Testis (tissue), 3 donors: ENCODE results near the gene GMCL2. TPM values are rescaled to one million over a fixed set of nuclear protein-coding genes. Genes with fewer than 3 reads are reported as not detected.

Experiments
- DNase-seq: peaks from one replicate; pipeline ENCODE4 v3.0.0-alpha.2; 2019
- H3K27ac ChIP-seq, 2 donors: fragments of 200-600 bp; sonication (generic); one replicate each; pipeline ENCODE4 v1.5.1; 2019
- H3K27me3 ChIP-seq: fragments of 200-600 bp; sonication (generic); one replicate; pipeline ENCODE4 v1.5.1; 2019
- H3K36me3 ChIP-seq: fragments of 200-600 bp; sonication (generic); one replicate; pipeline ENCODE4 v1.5.1; 2017; ENCODE audit warnings: low read depth; ENCODE audit errors: missing control alignments
- H3K4me1 ChIP-seq: fragments of 200-600 bp; sonication (generic); one replicate; pipeline ENCODE4 v1.5.1; 2019
- H3K4me3 ChIP-seq, 2 donors: fragments of 200-600 bp; sonication (generic); one replicate each; pipeline ENCODE4 v1.5.1; 2017 to 2019
- H3K9me3 ChIP-seq: fragments of 200-600 bp; sonication (generic); one replicate; pipeline ENCODE4 v1.5.1; 2017
- POLR2A ChIP-seq: fragments of 450-650 bp; IDR thresholded peaks from one replicate; pipeline ENCODE4 v1.6.1; 2017; ENCODE audit warnings: antibody characterized with exemption, mild to moderate bottlenecking, moderate library complexity
- WGBS, 2 donors: methylation state at CpG; one replicate each; pipeline ENCODE4 v1.1.5; 2018; 5-methylcytosine and 5-hydroxymethylcytosine counted together
- intact Hi-C: fragments of 100-400 bp; cut with DNase I; formaldehyde crosslinking; loops from one replicate; pipeline ENCODE4 v1.15.1; 2023; ENCODE audit warnings: low total_unique reads
- polyA plus RNA-seq: library from polyadenylated mRNA; stranded (reverse); fragments of 350-450 nt; fragmentation: Illumina TruSeq; extraction: RNeasy Lipid Tissue Mini Kit (QIAGEN cat#74804); gene quantifications from one replicate; pipeline ENCODE4 v1.2.3, GENCODE V29; 2014; ENCODE audit warnings: low read depth, low replicate concordance; ENCODE audit not compliant: insufficient read depth
- total RNA-seq, 2 donors: library from RNA; depleted of rRNA; stranded (reverse); fragments of >200 nt; gene quantifications; one replicate each; pipeline ENCODE4 v1.2.3, GENCODE V29; 2016
- TF ChIP-seq, protein P1 (sequence below), 3 experiments: fragments of 450-650 bp in 2 of 3; fragments of 200-600 bp in 1 of 3; sonication (generic) in 1 of 3; IDR thresholded peaks; one replicate each; pipeline ENCODE4 v1.5.1; 2016 to 2019; ENCODE audit warnings: antibody characterized with exemption in 3 of 3, mild to moderate bottlenecking in 2 of 3, moderate library complexity in 1 of 3

Gene GMCL2
- total and polyA plus RNA-seq, 3 donors from 2014 or later = 9.8 to 53.5 (median 11.0) TPM

DNA sequence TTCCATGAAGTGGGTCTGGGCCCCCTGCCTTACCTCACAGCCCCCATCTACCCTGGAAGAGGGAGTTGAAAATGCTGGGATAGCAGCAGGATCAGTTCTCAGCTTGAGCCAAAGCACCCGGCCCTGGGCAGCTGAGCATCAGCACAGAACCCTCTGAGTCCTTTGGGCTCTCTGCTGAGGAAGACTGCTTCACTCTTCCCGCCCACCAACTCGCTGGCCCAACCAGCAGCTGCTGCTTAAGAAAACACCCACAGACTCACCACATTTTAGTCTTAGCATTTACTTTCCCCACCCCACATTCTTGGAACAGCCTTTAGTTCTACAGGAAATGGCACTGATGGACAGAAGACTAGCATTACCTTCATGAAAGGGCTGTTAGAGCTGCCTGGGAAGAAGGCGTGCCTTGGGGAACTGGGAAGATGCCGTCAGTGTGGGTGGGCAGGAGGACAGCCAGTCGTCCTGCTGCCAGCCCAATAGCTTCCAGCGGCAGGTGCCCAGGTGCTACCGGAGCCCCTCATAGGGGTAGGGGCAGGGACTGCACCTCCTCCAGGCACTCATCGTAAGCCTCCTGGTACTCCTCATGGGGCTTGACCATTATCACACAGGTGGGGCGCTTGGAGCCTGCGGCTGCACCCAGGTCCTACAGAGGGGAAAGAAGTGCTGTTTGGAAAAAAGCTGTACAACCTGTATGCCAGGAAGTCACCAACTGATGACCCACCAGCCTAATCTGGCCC is 37.8 kb downstream of the GMCL2 start:
- no peak for DNase-seq
- intact Hi-C loops = no loop called here
- Histone ChIP-seq H3K4me3 (no peak overlapping the region), H3K4me1 (peaks cover 11% of the 10 kb centered on the region), H3K27ac (no peak overlapping the region), H3K27me3 (no peaks in the 10 kb centered on the region), H3K9me3 (no peaks in the 10 kb centered on the region), H3K36me3 (no peaks in the 10 kb centered on the region)
- TF ChIP-seq POLR2A = no peak
- TF ChIP-seq, protein P1, sequence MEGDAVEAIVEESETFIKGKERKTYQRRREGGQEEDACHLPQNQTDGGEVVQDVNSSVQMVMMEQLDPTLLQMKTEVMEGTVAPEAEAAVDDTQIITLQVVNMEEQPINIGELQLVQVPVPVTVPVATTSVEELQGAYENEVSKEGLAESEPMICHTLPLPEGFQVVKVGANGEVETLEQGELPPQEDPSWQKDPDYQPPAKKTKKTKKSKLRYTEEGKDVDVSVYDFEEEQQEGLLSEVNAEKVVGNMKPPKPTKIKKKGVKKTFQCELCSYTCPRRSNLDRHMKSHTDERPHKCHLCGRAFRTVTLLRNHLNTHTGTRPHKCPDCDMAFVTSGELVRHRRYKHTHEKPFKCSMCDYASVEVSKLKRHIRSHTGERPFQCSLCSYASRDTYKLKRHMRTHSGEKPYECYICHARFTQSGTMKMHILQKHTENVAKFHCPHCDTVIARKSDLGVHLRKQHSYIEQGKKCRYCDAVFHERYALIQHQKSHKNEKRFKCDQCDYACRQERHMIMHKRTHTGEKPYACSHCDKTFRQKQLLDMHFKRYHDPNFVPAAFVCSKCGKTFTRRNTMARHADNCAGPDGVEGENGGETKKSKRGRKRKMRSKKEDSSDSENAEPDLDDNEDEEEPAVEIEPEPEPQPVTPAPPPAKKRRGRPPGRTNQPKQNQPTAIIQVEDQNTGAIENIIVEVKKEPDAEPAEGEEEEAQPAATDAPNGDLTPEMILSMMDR (IDR thresholded peaks at IDR 0.05) = no peak
- WGBS, 2 donors = 76 to 89% methylated on average over 5 to 11 of the region's 11 CpGs

DNA sequence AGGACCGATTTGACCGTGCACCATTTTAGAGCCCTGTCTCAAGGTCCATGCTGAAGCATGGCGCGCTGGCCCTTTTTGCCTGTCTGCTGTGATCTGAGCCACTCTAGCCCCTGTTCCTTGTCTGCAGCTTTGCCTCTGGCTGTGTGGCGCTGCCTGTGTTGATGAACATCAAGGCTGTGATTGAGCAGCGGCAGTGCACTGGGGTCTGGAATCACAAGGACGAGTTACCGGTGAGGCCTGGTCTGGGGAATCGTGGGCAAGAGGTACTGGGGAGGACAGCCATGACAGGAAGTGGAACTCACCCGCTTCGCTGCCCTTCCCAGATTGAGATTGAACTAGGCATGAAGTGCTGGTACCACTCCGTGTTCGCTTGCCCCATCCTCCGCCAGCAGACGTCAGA is 39.8 kb downstream of the GMCL2 start:
- peaks cover 11% of the 10 kb centered on the region for H3K4me1 ChIP-seq

DNA sequence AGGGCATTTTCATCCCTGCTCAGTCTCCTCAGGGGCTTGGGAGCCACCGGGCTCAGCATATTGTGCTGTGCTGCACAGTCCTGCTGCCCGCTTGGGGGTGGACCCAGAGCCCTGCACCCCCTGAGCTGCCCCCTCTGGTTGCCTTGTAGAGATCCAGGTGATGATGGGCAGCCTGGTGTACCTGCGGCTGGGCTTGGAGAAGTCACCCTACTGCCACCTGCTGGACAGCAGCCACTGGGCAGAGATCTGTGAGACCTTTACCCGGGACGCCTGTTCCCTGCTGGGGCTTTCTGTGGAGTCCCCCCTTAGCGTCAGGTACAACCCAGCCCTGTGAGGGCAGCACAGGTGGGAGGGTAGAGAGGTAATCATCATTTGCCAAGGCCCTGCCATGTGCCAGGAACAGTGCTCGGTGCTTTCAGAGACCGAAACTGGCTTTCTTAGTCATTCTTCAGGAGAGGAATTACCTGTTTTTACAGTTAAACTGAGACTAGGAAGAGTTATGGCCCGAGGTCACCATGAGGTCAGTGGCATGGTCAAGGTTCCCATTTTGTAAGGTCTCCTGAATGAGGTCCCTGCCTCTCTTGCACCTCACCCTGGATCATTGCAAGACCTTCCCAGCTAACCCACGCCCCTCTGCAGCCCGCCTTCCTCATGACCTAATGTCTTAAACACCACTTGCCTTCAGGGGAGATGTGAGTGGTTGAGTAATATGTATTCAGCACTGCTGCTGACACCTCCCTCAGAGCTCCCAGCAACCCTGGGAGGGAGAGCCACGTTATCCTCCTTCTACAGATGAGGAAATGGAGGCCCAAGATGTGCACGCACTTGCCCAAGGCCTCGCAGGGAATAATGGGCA is 41.0 kb downstream of the GMCL2 start:
- DNase-seq = peak; percentile 75
- H3K27me3 ChIP-seq = no peaks in the 10 kb centered on the region
- no peaks in the 10 kb centered on the region for H3K36me3 ChIP-seq
- no peak overlapping the region for H3K4me3 ChIP-seq
- peaks cover 9% of the 10 kb centered on the region for H3K4me1 ChIP-seq
- 65 to 75% methylated on average over 9 to 14 of the region's 14 CpGs for WGBS, 2 donors
- TF ChIP-seq, protein P1 (IDR thresholded peaks at IDR 0.05) = peak in 2 of 3 experiments; percentile 43 to 52
- TF ChIP-seq POLR2A = no peak
- H3K27ac ChIP-seq = no peak overlapping the region
- intact Hi-C loops = no loop called here
- no peaks in the 10 kb centered on the region for H3K9me3 ChIP-seq

More for the DNA sequence above, 39.8 kb downstream of the GMCL2 start:
- WGBS, 2 donors = 83 to 85% methylated on average over 14 to 15 of the region's 15 CpGs
- intact Hi-C loops = no loop called here
- Histone ChIP-seq H3K36me3 (no peaks in the 10 kb centered on the region), H3K27ac (no peak overlapping the region), H3K27me3 (no peaks in the 10 kb centered on the region), H3K9me3 (no peaks in the 10 kb centered on the region), H3K4me3 (no peak overlapping the region)
- no peak for TF ChIP-seq POLR2A
- TF ChIP-seq, protein P1 (IDR thresholded peaks at IDR 0.05) = no peak
- DNase-seq = no peak

DNA sequence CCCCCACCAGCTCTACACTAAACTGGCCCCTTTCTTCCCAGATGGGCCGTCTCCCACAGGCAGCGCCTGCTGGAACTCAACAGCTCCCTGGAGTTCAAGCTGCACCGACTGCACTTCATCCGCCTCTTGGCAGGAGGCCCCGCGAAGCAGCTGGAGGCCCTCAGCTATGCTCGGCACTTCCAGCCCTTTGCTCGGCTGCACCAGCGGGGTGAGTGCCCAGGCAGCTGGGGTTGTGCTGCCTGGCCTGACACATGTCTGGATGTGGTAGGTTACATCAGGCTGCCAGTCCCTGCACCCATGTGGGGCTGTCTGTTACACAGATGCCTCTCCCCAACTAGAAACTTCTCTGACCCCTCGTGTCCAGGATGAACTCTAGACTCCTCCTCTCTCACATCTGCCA is 43.3 kb downstream of the GMCL2 start:
- peak; percentile 60 for DNase-seq
- WGBS, 2 donors = 41 to 73% methylated on average over 8 to 10 of the region's 10 CpGs
- intact Hi-C loops = no loop called here
- Histone ChIP-seq H3K9me3 (no peaks in the 10 kb centered on the region), H3K4me1 (peaks cover 9% of the 10 kb centered on the region), H3K4me3 (no peak overlapping the region), H3K27me3 (no peaks in the 10 kb centered on the region), H3K27ac (no peak overlapping the region), H3K36me3 (no peaks in the 10 kb centered on the region)
- no peak for TF ChIP-seq POLR2A
- TF ChIP-seq, protein P1 (IDR thresholded peaks at IDR 0.05) = no peak
